Measurements from ENCODE around the gene RAET1L. TPM values are rescaled to one million over a fixed set of nuclear protein-coding genes. Genes with fewer than 3 reads are reported as not detected.
"Not testable (repeated sequence)": the region's sequence is repeated elsewhere in the genome, so short reads cannot be mapped to it uniquely, and the experiment has no call there.

RAET1L gene
- total RNA-seq, 1 experiment from 2014 or later: 1.2 TPM

- peak overlapping the region; percentile 76 for H3K4me3 Mint-ChIP-seq (ENCODE audit: unreplicated experiment)
- no TSS peak for BruUV-seq (replicated peaks)
- intact Hi-C loops (cut with micrococcal nuclease): loop anchor here (5.0 kb wide), 1 partner anchor 43 kb away; the partner anchor contains the start of gene ULBP3
- no peak for DNase-seq (ENCODE audit: unreplicated experiment)
- no peaks in the 10 kb centered on the region for H3K36me3 Mint-ChIP-seq (ENCODE audit: insufficient read depth, unreplicated experiment)
- peaks cover 23% of the 10 kb centered on the region for H3K4me1 Mint-ChIP-seq (ENCODE audit: insufficient read depth, unreplicated experiment)
- POLR2A ChIA-PET: interaction anchor here (0.6 to 1.1 kb wide), 2 partner anchors 232 to 343 kb away, joined by 3 read pairs; no protein-coding TSS in a partner anchor
- H3K9me3 Mint-ChIP-seq (ENCODE audit: unreplicated experiment): no peaks in the 10 kb centered on the region
- no peak overlapping the region for H3K27ac Mint-ChIP-seq (ENCODE audit: low read depth, unreplicated experiment)
- CTCF ChIA-PET: interaction anchor here (1.5 kb wide), 1 partner anchor 371 kb away, joined by 9 read pairs; no protein-coding TSS in a partner anchor
- TF ChIP-seq CTCF (IDR thresholded peaks at IDR 0.05; ENCODE audit: unreplicated experiment): no peak
- H3K27me3 Mint-ChIP-seq (ENCODE audit: insufficient read depth, unreplicated experiment): no peaks in the 10 kb centered on the region
Observed at GRCh38 chr6:150024646-150025155, 631 bp downstream of the RAET1L start.

DNA sequence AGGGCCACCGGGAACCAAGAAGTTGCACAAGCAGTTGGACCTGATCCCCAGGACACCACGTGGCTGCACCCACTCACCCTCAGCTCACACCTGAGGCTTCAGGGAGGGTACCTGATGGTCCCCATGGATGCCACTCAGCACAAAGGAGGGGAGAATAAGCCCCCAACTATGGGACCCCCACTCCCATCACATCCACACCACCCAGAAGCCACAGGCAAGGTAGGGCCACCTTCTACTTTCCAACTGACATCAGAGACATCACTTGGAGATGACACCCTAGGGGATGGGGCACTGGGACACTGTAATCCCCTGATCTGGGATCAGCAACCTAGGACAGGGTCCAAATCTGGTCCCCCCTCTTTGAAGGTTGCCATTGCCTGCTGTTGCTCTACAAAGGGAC lies 1.3 kb downstream of the RAET1L start:
- DNase-seq (ENCODE audit: unreplicated experiment); POLR2A ChIA-PET; H3K27me3 Mint-ChIP-seq (ENCODE audit: insufficient read depth, unreplicated experiment); H3K36me3 Mint-ChIP-seq (ENCODE audit: insufficient read depth, unreplicated experiment); BruUV-seq (replicated peaks); intact Hi-C loops (cut with micrococcal nuclease); CTCF ChIA-PET; H3K27ac Mint-ChIP-seq (ENCODE audit: low read depth, unreplicated experiment); H3K4me3 Mint-ChIP-seq (ENCODE audit: unreplicated experiment); H3K9me3 Mint-ChIP-seq (ENCODE audit: unreplicated experiment): not testable (repeated sequence)
- H3K4me1 Mint-ChIP-seq (ENCODE audit: insufficient read depth, unreplicated experiment): peaks cover 23% of the 10 kb centered on the region

DNA sequence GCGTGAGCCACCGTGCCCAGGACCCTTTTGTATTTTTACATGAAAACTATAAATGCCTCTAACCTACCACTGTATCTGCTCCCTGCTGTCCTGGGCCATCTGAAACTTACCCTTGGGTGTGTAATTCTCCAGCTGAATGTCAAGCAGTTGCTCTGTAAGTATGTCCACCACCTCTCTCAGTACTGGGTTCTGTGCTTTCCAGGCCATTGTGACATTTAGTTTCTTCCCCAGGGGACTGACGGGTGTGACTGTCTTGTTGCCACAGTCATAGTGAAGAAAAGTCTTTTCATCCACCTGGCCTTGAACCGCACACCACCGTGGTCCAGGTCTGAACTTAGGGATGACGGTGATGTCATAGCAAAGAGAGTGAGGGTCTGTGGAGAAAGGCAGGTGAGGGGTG lies 3.5 kb downstream of the RAET1L start:
- POLR2A ChIA-PET; H3K36me3 Mint-ChIP-seq (ENCODE audit: insufficient read depth, unreplicated experiment); H3K4me3 Mint-ChIP-seq (ENCODE audit: unreplicated experiment); DNase-seq (ENCODE audit: unreplicated experiment); H3K27ac Mint-ChIP-seq (ENCODE audit: low read depth, unreplicated experiment); BruUV-seq (replicated peaks); H3K9me3 Mint-ChIP-seq (ENCODE audit: unreplicated experiment); intact Hi-C loops (cut with micrococcal nuclease); CTCF ChIA-PET; H3K27me3 Mint-ChIP-seq (ENCODE audit: insufficient read depth, unreplicated experiment): not testable (repeated sequence)
- peaks cover 20% of the 10 kb centered on the region for H3K4me1 Mint-ChIP-seq (ENCODE audit: insufficient read depth, unreplicated experiment)

GRCh38 chr6:150018846-150019580 lies 6.3 kb downstream of the RAET1L start:
- CTCF ChIA-PET: interaction anchor here (0.6 to 1.0 kb wide), 2 partner anchors 84 to 301 kb away, joined by 3 to 4 read pairs; partner anchors contain the start of gene LATS1
- Mint-ChIP-seq H3K9me3 (ENCODE audit: unreplicated experiment) (no peaks in the 10 kb centered on the region), H3K27me3 (ENCODE audit: insufficient read depth, unreplicated experiment) (peaks cover 30% of the 10 kb centered on the region), H3K4me1 (ENCODE audit: insufficient read depth, unreplicated experiment) (peaks cover 13% of the 10 kb centered on the region), H3K27ac (ENCODE audit: low read depth, unreplicated experiment) (no peak overlapping the region), H3K36me3 (ENCODE audit: insufficient read depth, unreplicated experiment) (no peaks in the 10 kb centered on the region), H3K4me3 (ENCODE audit: unreplicated experiment) (no peak overlapping the region)
- DNase-seq (ENCODE audit: unreplicated experiment): no peak
- intact Hi-C loops (cut with micrococcal nuclease): loop anchor here (10.0 kb wide), 2 partner anchors 174 to 294 kb away; no protein-coding TSS in a partner anchor
- POLR2A ChIA-PET: no interaction called here
- BruUV-seq (replicated peaks): no TSS peak
- TF ChIP-seq CTCF (IDR thresholded peaks at IDR 0.05; ENCODE audit: unreplicated experiment): no peak

- CTCF ChIA-PET: interaction anchor here (0.6 to 2.0 kb wide), 12 partner anchors 9 to 381 kb away, joined by 3 to 10 read pairs (median 3); partner anchors contain the start of gene PPP1R14C
- intact Hi-C loops (cut with micrococcal nuclease): loop anchor here (1.0 to 10.0 kb wide), 3 partner anchors 83 to 292 kb away; no protein-coding TSS in a partner anchor
- H3K36me3 Mint-ChIP-seq (ENCODE audit: insufficient read depth, unreplicated experiment); BruUV-seq (replicated peaks); H3K4me3 Mint-ChIP-seq (ENCODE audit: unreplicated experiment); H3K9me3 Mint-ChIP-seq (ENCODE audit: unreplicated experiment); DNase-seq (ENCODE audit: unreplicated experiment); H3K27ac Mint-ChIP-seq (ENCODE audit: low read depth, unreplicated experiment): not testable (repeated sequence)
- H3K4me1 Mint-ChIP-seq (ENCODE audit: insufficient read depth, unreplicated experiment): peaks cover 13% of the 10 kb centered on the region
- POLR2A ChIA-PET: interaction anchor here (1.0 to 1.6 kb wide), 2 partner anchors 82 to 170 kb away, joined by 4 to 5 read pairs; no protein-coding TSS in a partner anchor
- H3K27me3 Mint-ChIP-seq (ENCODE audit: insufficient read depth, unreplicated experiment): peaks cover 43% of the 10 kb centered on the region
Observed at GRCh38 chr6:150017186-150017521, 8.2 kb downstream of the RAET1L start.
